Testis (tissue), 2 donors: ENCODE results near the gene IMMT.

ENCODE experiments used
- CTCF ChIP-seq, 3 experiments: fragments of 450-650 bp in 2 of 3; fragments of 200-600 bp in 1 of 3; sonication (generic) in 1 of 3; IDR thresholded peaks; one replicate each; pipeline ENCODE4 v1.5.1; 2016 to 2019; ENCODE audit warnings: antibody characterized with exemption in 3 of 3, mild to moderate bottlenecking in 2 of 3, moderate library complexity in 1 of 3
- POLR2A ChIP-seq: fragments of 450-650 bp; IDR thresholded peaks from one replicate; pipeline ENCODE4 v1.6.1; 2017; ENCODE audit warnings: antibody characterized with exemption, mild to moderate bottlenecking, moderate library complexity

- TF ChIP-seq CTCF (IDR thresholded peaks at IDR 0.05) (no peak), POLR2A (no peak)
These were observed 8.8 kb downstream of the IMMT start for GRCh38 chr2:86186431-86186830.
